Gastrocnemius medialis (tissue), 4 donors: ENCODE results near the gene ANXA9.

Source experiments
- POLR2A ChIP-seq, 2 donors: fragments of 450-650 bp; IDR thresholded peaks; one replicate each; pipeline ENCODE4 v1.6.1; 2017; ENCODE audit warnings: antibody characterized with exemption in 2 of 2, mild to moderate bottlenecking in 2 of 2, moderate library complexity in 2 of 2
- TF ChIP-seq, protein P1 (sequence below), 5 experiments: fragments of 450-650 bp in 3 of 5; fragments of 200-600 bp in 2 of 5; sonication (generic) in 2 of 5; IDR thresholded peaks in 4 of 5; conservative IDR thresholded peaks in 1 of 5; 1 replicate in 4 of 5; 2 replicates in 1 of 5; pipeline ENCODE4 v1.5.1; 2016 to 2019; ENCODE audit warnings: antibody characterized with exemption in 5 of 5, mild to moderate bottlenecking in 3 of 5, moderate library complexity in 3 of 5

GRCh38 chr1:150997949-150998348, 15.9 kb downstream of the ANXA9 start:
- TF ChIP-seq, protein P1, sequence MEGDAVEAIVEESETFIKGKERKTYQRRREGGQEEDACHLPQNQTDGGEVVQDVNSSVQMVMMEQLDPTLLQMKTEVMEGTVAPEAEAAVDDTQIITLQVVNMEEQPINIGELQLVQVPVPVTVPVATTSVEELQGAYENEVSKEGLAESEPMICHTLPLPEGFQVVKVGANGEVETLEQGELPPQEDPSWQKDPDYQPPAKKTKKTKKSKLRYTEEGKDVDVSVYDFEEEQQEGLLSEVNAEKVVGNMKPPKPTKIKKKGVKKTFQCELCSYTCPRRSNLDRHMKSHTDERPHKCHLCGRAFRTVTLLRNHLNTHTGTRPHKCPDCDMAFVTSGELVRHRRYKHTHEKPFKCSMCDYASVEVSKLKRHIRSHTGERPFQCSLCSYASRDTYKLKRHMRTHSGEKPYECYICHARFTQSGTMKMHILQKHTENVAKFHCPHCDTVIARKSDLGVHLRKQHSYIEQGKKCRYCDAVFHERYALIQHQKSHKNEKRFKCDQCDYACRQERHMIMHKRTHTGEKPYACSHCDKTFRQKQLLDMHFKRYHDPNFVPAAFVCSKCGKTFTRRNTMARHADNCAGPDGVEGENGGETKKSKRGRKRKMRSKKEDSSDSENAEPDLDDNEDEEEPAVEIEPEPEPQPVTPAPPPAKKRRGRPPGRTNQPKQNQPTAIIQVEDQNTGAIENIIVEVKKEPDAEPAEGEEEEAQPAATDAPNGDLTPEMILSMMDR (IDR thresholded peaks at IDR 0.05 in 4 of 5, conservative IDR thresholded peaks at IDR 0.05 in 1 of 5), result no peak
- no peak for TF ChIP-seq POLR2A (IDR thresholded peaks at IDR 0.05)
